OCI-M2 (cell line): ENCODE measurements around the gene CACNA1B.

Source experiments
- DNase-seq: peaks from one replicate; lab custom pipeline; 2025; ENCODE audit not compliant: unreplicated experiment; lab: John Stamatoyannopoulos, UW

Gene CACNA1B

DNA sequence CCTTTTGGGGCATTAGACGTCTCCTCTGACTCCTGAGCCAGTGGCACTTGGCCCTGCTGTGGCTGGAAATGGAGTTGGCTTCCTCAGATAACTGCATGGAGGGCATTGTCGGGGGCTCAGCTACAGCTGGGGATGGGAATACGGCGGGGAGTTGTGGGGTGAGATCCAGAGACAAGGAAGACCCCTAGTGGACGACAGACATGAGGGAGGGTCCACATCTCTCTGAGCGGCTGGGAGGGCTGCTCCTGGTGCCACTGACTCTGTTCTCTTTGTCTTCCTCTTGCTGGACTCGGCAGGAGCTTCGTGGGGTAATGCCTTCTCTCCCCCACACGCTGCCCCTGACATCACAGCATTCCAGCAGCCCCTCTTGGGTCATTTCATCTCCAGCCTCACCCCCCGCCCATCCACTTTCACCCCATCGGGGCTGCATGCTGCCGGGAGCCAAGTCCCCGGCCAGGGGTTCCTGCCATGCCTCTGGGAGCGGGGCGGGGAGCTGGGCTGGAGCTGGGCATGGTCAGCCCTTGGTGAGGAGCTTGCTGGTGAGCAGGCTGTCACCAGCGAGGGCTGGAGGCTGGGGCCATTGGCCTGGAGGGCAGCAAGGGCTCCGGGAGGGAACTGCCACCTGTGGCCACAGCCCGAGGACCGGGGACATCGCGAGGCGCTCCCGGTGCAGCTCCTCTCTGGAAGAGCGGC is 172.3 kb downstream of the CACNA1B start:
- no peak for DNase-seq

DNA sequence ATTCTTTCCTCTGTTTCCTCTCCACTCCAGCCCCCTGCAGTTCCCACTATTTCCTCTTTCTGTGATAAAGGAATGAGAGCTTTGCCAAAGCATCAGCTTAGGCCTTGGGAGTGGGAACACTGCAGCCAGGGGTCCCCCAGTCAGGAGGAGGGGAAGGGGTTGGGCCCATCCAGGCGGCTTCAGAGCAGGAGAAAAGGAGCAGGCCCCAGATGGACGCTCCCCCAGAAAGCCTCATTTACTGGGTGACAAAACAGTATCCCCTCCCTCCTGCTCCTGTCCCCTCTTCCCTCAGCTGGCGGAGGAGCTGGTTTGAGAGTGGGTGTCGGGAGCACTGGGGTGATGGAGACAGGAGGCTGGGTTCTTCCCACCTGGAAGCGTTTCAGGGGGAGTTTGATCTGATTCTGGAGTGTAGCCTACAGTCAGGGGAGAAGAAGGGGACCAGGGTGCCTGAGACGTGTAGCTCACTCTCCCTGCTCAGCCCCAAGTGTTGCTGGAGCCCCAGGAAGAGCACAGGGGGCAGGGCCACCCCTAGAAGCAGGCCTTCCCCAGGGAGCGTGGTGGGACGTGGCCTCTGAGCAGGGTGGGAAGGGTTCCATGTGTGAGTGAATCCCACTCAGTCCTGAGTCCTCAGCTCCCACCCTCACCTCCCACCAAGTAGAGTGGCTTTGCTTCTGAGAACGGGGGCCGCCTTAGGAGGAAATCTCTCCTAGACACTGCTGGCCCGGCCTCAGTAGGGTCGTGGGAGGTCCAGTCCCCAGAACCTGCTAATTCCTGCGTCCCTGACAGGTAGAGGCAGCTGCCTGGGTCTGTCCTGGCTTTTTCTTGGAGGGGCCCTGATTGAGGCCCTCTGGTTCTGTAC is 173.1 kb downstream of the CACNA1B start:
- no peak for DNase-seq

DNA sequence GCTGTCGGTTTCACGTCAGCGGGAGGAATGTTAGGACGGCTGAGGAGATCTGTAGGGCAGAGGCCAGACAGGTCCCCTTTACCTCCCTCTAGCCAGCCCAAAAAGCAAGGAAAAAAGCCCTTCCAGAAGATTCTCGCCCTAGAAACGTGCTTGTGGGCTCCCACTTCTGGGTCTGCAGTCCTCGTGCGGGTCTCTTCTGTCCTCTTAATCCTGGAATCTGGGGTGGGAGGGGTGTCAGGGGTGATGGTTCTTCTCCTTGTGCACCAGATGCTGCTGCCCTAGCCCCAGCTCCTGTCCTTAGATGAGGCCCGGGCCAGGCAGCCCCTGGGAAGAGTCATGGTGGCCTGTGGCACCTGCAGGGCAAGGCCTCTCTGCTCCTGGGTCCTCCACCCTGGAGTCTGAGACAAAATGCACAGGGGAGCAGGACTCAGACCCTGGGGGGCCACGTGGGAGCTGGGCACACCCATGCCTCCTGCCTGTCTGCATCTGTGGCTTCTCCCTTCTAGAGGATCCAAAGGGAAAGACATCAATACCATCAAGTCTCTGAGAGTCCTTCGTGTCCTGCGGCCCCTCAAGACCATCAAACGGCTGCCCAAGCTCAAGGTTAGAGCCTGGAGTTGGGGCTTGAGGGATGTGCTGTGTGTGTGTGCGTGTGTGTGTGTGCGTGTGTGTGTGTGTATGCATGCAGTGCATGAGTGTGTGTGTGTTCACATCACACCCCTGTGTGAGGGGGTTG is 174.2 kb downstream of the CACNA1B start:
- no peak for DNase-seq

DNA sequence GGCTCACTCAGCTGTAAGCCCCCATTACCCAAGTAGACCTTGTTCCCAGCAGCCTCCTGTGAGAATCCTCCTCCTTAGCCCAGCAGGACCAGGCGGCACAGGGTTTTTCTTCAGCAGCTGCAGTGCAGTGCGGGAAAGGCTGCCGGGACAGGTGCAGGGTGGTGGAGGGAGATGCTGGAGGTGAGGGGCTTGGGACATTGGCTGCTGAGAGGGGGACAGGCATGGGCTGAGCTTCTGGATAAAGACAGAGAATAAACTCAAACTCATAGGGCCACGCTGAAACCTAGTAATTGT is 174.7 kb downstream of the CACNA1B start:
- no peak for DNase-seq

DNA sequence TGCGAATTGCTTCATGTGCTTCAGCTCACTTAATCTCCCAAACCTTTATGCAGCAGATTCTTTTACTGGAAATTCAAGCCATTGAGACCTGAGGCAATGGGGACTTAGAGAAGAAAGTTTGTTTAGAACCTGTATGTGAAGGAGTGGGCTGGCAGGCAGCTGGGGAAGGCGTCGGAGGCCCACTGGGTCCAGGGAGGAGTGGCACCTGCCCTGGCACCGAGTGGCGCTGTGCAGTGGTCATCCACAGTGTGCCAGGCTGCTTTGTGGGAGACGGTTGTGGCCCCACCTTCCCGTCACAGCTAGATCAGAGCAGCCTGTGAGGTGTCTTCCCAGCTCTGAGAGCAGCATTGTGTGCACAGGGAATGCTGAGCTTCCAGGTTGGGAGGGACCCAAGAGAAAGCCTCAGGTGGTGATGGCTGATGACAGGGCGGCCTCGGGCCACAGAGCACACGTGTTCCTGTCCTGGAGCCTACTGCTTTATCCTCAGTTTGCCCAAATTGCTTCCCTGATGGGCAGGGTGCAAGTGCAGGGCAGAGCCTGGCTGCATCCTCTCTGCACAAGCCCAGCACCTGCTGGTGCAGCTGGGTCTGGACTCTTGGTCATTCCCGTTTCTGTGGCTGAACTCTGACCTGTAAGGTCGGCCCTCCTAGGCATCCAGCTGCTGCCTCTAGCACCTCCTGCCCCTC is 175.2 kb downstream of the CACNA1B start:
- DNase-seq = no peak

DNA sequence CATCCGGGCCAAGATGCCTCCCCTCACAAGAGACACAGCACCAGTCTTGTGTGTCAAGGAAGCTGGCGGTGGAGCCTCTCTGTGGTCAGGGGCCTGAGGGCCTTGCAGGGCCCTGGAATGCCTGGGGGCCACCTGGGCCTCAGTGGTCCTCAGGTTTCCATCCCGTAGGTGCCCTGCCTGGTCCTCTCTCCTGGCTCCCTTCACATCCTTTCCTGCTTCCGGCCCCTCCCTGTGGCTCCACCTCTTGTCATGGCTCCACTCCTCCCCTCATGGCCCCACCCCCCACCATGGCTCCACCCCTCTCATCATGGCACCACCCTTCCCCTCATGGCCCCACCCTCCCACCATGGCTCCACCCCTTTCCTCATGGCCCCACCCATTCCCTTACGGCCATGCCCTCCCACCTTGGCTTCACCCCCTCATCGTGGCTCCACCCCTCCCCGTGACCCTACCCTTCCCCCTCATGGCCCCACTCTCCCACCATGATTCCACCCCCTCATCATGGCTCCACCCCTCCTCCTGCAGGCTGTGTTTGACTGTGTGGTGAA is 175.8 kb downstream of the CACNA1B start:
- DNase-seq = no peak

DNA sequence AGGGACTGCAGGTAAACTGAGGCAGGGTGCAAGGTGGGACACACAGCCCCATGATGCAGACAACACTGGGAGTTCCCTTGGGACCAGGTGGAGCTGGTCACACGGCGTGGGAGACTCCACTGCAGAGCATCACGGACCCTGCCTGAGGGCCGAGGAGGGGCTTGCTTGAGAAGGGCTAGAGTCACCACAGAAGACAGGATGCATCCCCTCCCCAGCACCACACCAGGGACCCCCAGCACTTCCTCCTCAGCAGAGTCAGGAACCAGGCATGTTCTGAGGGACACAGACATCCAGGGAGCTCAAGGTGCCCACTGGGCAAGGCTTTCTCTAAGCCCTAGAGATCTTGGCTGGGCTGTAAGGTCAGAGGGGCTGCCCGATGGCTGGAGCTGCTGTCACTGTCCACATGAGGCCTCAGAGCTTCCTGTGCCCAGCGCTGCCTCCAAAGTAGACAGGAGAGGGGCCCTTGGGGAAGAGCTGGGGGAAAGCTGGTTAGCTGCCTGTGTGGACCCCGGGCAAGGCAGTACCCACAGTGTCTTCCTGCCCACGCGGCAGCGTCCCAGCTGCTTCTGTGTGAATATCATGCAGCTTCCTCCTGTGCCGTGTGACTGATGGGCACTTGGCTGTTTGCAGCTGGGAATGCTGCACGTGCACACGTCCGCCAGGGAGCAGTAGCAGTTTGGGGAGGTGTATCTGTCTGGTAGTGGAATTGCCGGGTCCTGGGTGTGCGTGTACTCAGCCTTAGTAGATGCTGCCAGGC is 176.6 kb downstream of the CACNA1B start:
- no peak for DNase-seq

DNA sequence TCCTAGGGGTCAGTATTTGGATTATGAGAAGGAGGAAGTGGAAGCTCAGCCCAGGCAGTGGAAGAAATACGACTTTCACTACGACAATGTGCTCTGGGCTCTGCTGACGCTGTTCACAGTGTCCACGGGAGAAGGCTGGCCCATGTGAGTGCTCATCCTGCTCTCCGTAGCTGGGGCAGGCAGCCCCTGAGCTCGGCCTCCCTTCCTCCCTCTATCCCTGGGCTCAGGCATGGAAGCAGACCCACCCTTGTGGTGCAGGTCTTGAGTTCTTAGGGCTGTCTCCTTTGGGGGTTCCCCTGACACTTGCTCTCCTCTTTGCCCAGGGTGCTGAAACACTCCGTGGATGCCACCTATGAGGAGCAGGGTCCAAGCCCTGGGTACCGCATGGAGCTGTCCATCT is 180.1 kb downstream of the CACNA1B start:
- DNase-seq = no peak

DNA sequence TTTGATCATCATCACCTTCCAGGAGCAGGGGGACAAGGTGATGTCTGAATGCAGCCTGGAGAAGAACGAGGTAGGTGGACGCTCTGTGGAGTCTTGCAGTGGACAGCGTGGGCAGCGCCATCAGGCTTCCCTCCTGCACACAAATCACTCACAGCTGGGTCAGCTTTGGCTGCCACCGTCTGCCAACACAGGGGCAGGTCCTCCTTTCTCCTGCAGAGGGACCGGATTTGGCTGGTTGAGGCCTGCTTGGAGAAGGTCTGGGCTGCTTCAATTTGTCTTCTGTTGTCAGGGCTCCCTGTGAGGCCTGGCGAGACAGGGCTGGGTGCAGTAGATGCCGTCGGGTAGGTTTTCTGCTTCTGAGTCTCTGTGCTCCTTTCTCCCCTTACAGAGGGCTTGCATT is 180.6 kb downstream of the CACNA1B start:
- no peak for DNase-seq

DNA sequence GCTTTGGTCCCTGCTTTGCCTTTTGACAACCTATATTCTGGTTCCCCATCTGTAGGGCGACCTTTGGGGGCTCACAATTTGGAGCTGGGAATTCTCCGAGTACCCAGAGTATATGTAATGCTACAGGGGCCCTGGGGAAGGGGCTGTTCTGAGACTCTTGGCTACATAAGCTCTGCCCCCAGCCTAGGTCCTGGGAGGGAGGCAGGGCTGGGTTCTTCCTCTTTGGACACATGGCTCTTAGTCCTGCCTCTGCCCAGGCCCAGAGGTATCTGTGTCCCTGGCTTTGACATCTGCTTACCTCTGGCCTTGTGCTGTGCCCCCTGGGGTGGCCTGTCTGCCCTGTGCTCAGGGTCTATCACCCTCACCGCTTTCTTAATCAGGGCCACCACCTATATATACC is 181.6 kb downstream of the CACNA1B start:
- no peak for DNase-seq

DNA sequence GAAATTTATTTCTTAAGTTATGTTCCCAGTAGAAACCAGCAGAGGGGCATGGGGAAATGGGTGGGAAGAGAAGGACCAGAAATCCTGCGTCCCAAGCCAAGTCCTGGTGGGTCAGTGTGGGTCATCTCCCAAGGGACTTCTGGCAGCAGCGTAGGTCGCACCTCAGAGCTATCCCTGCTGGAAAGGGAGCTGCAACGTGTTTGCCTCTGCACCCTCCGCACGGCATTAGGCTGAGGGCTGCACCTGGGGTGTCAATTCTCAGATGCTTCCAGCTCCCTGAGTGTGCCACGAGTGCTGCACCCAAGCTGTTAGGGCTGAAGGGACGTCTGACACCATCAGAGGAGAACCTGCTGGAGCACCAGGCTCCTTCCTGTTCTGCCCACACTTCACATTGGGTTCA is 182.8 kb downstream of the CACNA1B start:
- no peak for DNase-seq

DNA sequence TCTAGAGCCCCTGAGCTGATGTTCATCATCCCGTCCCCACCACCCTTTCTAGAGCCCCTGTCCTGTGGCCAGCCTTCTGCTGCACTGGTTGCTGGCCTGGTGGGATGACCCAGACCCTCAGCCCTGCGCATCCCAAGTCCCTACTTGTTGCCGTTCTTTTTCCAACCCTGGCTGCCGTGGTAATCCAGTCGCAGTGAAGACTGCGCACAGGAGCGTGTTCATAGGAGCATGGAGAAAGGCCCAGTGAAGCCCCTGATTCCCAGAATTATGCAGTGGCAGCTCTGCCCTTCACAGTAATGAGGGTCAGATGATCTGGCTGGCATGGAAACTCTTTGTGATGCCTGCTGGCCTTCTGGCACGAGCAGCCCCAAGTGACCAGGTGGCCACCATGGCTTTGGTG is 183.3 kb downstream of the CACNA1B start:
- DNase-seq = no peak

DNA sequence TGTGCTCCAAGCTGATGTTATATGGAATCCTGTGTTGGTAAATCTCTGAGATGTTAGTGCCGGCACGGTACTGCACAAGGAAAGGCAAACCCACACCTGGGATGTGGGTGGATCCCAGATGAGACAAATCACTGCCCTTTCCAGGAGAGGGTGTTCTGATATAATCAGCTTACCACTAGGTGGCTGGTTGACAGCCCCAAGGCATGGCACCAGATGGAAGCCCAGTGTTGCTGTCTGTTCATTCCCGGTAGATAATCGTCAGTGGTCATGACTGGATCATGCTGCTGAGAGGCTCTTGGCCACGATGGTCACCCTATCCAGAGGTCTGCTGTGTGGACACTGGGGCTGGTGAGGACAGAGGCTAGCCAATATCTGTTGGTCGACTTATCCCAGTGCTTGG is 184.0 kb downstream of the CACNA1B start:
- no peak for DNase-seq

DNA sequence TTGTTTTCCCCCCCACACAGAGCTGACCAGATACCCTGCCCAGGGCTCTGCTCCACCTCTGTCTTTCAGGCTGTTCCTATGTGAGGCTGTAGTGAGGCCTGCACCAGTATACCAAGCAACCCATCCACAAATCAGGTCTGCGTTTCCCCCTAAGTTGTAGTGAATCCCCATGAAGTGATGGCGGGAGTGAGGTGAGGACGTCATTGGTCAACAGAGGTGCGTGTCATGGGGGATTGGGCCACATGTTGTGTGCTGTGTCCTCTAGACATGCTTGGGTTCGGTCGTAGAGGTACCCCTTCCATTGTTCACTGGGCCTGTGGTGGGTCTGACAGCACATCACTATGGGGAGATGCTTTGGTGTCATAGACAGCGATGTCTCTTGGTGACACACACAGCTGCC is 184.6 kb downstream of the CACNA1B start:
- DNase-seq = no peak

DNA sequence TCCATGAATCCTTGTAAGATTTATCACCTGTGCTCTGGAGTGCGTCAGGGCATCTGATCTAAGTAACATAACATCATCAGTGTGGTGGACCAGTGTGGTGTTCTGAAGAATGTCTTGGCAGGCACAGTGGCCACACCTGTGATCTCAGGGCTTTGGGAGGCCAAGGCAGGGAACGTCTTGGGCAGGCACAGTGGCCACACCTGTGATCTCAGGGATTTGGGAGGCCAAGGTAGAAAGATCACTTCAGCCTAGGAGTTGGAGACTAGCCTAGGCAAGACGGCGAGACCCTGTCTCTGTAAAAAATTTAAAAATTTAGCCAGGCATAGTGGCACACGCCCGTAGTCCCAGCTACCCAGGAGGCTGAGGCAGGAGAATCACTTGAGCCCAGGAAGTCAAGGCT is 185.5 kb downstream of the CACNA1B start:
- no peak for DNase-seq

DNA sequence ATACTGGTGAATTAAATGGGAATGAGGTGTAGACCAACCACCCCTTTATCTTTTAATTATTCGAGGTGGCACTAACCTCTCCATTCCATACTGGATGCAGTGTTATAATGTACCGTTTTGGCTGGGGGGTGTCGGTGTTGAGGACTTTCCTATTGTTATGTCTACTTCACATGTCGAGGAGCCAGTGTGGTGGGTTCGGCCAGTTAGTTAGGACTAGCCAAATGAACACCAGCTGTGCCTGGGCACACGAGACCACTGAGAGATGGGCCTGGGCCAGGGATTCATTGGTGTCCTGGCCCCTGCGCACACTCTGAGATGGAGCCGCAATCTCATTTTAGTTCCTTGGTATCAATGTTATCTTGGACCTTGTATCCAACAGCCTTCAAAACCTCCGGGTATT is 186.2 kb downstream of the CACNA1B start:
- DNase-seq = no peak

DNA sequence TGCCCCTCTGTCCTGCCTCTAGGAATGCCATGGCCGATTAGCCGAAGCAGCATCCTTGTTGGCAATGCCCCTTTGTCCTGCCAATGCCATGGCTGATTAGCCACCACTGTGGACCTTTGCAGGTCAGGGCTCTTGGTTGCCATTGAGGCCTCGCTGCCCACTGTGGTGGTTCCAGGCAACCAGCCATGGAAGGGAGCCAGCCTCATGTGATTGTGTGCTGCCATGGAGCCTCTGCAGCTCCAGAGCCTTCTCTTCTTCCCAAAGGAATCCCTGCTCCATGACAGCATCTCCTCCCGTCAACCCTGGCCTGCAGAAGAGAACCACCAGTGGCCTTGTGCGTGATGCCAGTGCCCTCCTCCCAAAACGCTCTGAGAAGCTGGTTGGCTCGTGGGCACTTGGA is 187.0 kb downstream of the CACNA1B start:
- DNase-seq = no peak

DNA sequence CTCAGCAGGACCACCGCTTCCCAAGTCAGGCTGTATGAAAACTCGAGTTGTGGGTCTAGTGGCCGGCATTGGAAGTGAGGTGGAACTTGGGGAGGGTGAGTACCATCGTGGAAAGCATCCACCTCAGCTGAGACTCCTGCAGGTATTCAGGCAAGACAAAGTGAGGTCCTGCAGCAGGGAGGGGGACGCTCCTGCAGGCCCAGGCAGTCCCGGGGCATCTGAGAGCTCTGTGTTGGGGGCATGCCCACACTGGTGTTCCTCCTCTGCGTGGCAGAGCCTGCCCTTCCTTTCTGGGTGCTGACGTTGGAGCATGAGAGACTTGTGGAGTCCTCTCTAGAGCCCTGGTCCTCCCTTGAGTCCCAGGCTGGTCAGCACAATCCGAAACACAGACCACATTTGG is 187.7 kb downstream of the CACNA1B start:
- no peak for DNase-seq

DNA sequence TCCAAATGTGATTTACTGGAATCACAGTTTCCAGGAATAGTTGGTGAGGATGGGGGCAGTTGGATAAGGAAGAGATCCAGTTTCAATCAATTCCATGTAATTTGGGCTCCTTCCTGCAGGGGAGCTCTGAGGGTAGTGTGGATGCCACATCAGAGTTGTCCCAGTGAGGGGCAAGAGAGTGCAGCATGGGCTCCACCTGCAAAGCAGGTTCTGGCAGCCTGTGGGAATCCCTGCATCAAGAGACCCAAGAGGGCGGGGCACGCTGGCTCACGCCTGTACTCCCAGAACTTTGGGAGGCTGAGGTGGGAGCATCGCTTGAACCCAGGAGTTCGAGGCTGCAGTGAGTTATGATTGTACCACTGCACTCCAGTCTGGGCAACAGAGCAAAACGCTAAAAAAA is 188.5 kb downstream of the CACNA1B start:
- DNase-seq = no peak

DNA sequence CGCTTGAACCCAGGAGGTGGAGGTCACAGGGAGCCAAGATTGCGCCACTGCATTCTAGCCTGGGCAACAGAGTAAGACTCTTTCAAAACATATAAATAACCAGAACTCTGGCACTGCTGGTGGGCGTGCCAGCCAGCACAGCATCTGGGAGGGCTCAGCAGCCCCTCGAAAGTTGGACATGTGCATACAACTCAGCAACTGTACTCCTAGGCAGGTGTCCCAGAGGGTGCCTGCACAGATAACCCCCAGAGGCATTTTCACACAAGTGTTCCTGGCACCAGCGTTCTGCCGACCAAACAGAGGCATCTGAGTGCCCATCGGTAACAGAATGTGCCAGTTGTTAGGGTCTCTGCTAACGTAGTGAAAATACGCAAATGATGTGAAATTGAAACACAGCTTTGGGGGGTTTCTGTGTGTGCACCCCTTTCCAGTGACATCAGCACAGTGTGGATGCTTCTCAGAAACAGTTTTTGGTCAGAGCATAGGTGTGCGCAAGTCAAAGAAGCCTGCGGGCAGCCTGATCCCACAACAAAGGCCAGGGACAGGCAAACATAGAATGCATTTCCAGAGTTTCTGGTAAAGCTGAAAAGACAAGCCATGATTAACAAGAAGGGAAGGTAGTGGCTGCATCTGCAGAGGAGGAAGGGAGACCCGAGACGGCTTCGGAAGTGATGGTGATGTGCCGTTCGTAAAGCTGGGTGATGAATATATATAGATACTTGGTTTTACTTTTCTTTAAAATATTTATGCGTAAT is 190.2 kb downstream of the CACNA1B start:
- DNase-seq = no peak
